ENCODE results near the gene LETMD1.

DNA sequence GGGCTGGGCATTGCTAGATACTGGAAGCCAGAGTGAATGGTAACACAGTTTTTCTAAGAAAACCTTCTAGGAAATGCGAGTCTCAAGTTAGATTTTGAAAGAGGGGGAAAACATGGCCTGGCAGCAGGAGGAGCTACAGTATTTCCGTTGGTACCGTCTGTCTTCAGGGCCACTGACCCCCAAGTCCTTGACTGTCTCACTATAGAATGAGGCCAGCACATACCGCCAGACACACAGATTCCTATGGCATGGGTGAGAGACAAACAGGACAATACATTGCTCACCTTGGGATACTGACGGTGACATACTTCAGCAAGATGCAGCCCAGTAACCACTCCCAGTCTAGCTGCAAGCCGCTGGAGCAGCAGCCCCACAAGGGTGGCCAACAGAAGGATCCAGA is 43.6 kb upstream of the LETMD1 start:
- TF ChIP-seq, protein P1, sequence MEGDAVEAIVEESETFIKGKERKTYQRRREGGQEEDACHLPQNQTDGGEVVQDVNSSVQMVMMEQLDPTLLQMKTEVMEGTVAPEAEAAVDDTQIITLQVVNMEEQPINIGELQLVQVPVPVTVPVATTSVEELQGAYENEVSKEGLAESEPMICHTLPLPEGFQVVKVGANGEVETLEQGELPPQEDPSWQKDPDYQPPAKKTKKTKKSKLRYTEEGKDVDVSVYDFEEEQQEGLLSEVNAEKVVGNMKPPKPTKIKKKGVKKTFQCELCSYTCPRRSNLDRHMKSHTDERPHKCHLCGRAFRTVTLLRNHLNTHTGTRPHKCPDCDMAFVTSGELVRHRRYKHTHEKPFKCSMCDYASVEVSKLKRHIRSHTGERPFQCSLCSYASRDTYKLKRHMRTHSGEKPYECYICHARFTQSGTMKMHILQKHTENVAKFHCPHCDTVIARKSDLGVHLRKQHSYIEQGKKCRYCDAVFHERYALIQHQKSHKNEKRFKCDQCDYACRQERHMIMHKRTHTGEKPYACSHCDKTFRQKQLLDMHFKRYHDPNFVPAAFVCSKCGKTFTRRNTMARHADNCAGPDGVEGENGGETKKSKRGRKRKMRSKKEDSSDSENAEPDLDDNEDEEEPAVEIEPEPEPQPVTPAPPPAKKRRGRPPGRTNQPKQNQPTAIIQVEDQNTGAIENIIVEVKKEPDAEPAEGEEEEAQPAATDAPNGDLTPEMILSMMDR (IDR thresholded peaks at IDR 0.05), result no peak
- no peak for TF ChIP-seq POLR2A (IDR thresholded peaks at IDR 0.05)

All from thyroid gland (tissue), 4 donors.